HCT116 (cell line): ENCODE measurements around the gene ZNF236.

Experiments
- CTCF ChIP-seq, 3 experiments: fragments of 200-600 bp in 1 of 3; sonication (generic) in 1 of 3; IDR thresholded peaks in 2 of 3; conservative IDR thresholded peaks in 1 of 3; 2 replicates each; pipeline ENCODE4 v1.5.1; 2012 to 2017; ENCODE audit warnings: low read depth in 2 of 3, low read length in 2 of 3, antibody characterized with exemption in 1 of 3, borderline replicate concordance in 1 of 3, control low read depth in 1 of 3, mild to moderate bottlenecking in 1 of 3, mixed read lengths in 1 of 3, mixed run types in 1 of 3, moderate library complexity in 1 of 3; ENCODE audit not compliant: insufficient read depth in 1 of 3
- SRF ChIP-seq: IDR thresholded peaks from 2 replicates; pipeline ENCODE4 v1.6.1; 2012; ENCODE audit warnings: low read depth

GRCh38 chr18:76838182-76838581 is 15.8 kb downstream of the ZNF236 start:
- TF ChIP-seq CTCF (IDR thresholded peaks at IDR 0.05 in 2 of 3, conservative IDR thresholded peaks at IDR 0.05 in 1 of 3; ENCODE audit: borderline replicate concordance in 1 of 3, insufficient read depth in 1 of 3, low read depth in 2 of 3, low read length in 2 of 3) (no peak), SRF (no peak)
